Osteocyte (in vitro differentiated cells): Measurements from ENCODE around the gene TRIM41. TPM values are rescaled to one million over a fixed set of nuclear protein-coding genes. Genes with fewer than 3 reads are reported as not detected.
A peak's percentile ranks its signal among the peaks of the same experiment; 100 is the strongest.

ENCODE experiments used
- DNase-seq: peaks from one replicate; pipeline ENCODE4 v3.0.0; 2021; ENCODE audit warnings: mixed read lengths; ENCODE audit not compliant: unreplicated experiment; ENCODE audit errors: extremely low spot score
- H3K27ac Mint-ChIP-seq: one replicate; pipeline ENCODE4 v1.8.0; 2021; ENCODE audit warnings: mild to moderate bottlenecking, mixed read lengths; ENCODE audit not compliant: unreplicated experiment
- H3K27me3 Mint-ChIP-seq: one replicate; pipeline ENCODE4 v1.8.0; 2021; ENCODE audit warnings: mixed read lengths; ENCODE audit not compliant: unreplicated experiment
- H3K36me3 Mint-ChIP-seq: one replicate; pipeline ENCODE4 v1.8.0; 2021; ENCODE audit warnings: mixed read lengths; ENCODE audit not compliant: unreplicated experiment
- H3K4me1 Mint-ChIP-seq: one replicate; pipeline ENCODE4 v1.8.0; 2021; ENCODE audit warnings: mixed read lengths; ENCODE audit not compliant: unreplicated experiment
- H3K4me3 Mint-ChIP-seq: one replicate; pipeline ENCODE4 v1.8.0; 2021; ENCODE audit warnings: mild to moderate bottlenecking, moderate library complexity, mixed read lengths; ENCODE audit not compliant: unreplicated experiment
- H3K9me3 Mint-ChIP-seq: one replicate; pipeline ENCODE4 v1.8.0; 2021; ENCODE audit warnings: mixed read lengths; ENCODE audit not compliant: unreplicated experiment
- CTCF ChIP-seq: fragments of 200-600 bp; sonication (generic); IDR thresholded peaks from 2 replicates; pipeline ENCODE4 v1.5.0; 2021; ENCODE audit warnings: antibody characterized with exemption, mild to moderate bottlenecking, moderate library complexity
- total RNA-seq: library from RNA; stranded (reverse); gene quantifications from 2 replicates; pipeline ENCODE4 v1.2.1, GENCODE V29; 2021

TRIM41 gene
- total RNA-seq, 1 donor from 2014 or later, result 27.1 TPM

- TF ChIP-seq CTCF, result no peak
- no peaks in the 10 kb centered on the region for H3K9me3 Mint-ChIP-seq
- peaks cover 20% of the 10 kb centered on the region for H3K4me1 Mint-ChIP-seq
- H3K36me3 Mint-ChIP-seq, result no peaks in the 10 kb centered on the region
- H3K27me3 Mint-ChIP-seq, result peaks cover 3% of the 10 kb centered on the region
- peak overlapping the region; percentile 75 for H3K4me3 Mint-ChIP-seq
- DNase-seq, result no peak
- no peak overlapping the region for H3K27ac Mint-ChIP-seq
Observed at GRCh38 chr5:181215997-181216989, 6.8 kb upstream of the TRIM41 start.

GRCh38 chr5:181217111-181217802 lies 5.8 kb upstream of the TRIM41 start:
- H3K36me3 Mint-ChIP-seq, result no peaks in the 10 kb centered on the region
- TF ChIP-seq CTCF, result peak; percentile 12
- H3K27ac Mint-ChIP-seq, result peak overlapping the region; percentile 90
- peaks cover 27% of the 10 kb centered on the region for H3K4me1 Mint-ChIP-seq
- peak overlapping the region; percentile 83 for H3K4me3 Mint-ChIP-seq
- H3K27me3 Mint-ChIP-seq, result peaks cover 3% of the 10 kb centered on the region
- no peaks in the 10 kb centered on the region for H3K9me3 Mint-ChIP-seq
- DNase-seq, result peak; percentile 87

- Mint-ChIP-seq H3K36me3 (no peaks in the 10 kb centered on the region), H3K27ac (peak overlapping the region; percentile 90), H3K27me3 (peaks cover 3% of the 10 kb centered on the region), H3K4me3 (peak overlapping the region; percentile 83), H3K4me1 (peaks cover 27% of the 10 kb centered on the region), H3K9me3 (no peaks in the 10 kb centered on the region)
- no peak for DNase-seq
- no peak for TF ChIP-seq CTCF
Observed at GRCh38 chr5:181217803-181218062, 5.3 kb upstream of the TRIM41 start.

GRCh38 chr5:181218795-181219124 lies 4.3 kb upstream of the TRIM41 start:
- Mint-ChIP-seq H3K4me1 (peaks cover 31% of the 10 kb centered on the region), H3K27ac (peak overlapping the region; percentile 90), H3K4me3 (peak overlapping the region; percentile 83), H3K36me3 (no peaks in the 10 kb centered on the region), H3K27me3 (peaks cover under 1% of the 10 kb centered on the region), H3K9me3 (no peaks in the 10 kb centered on the region)
- DNase-seq, result no peak
- TF ChIP-seq CTCF, result no peak
